ENCODE results near the gene RNF169. TPM values are rescaled to one million over a fixed set of nuclear protein-coding genes. Genes with fewer than 3 reads are reported as not detected.

The RNF169 gene
- total and polyA plus RNA-seq, 4 donors: 0.60 to 11.0 (median 5.1) TPM

- TF ChIP-seq JUND (IDR thresholded peaks at IDR 0.05): no peak
- TF ChIP-seq GABPA (IDR thresholded peaks at IDR 0.05 in 1 of 2, conservative IDR thresholded peaks at IDR 0.05 in 1 of 2): no peak
- no peak for TF ChIP-seq HNF4G (IDR thresholded peaks at IDR 0.05)
- TF ChIP-seq HNF4A (conservative IDR thresholded peaks at IDR 0.05): no peak
Observed at GRCh38 chr11:74839971-74840370, 91.3 kb downstream of the RNF169 start (continued).

- Histone ChIP-seq H3K9me3 (ENCODE audit: control insufficient read depth in 4 of 4, low read length in 3 of 4) (no peaks in the 10 kb centered on the region), H3K27ac (ENCODE audit: low read depth in 1 of 2, low read length in 2 of 2) (no peak overlapping the region), H3K9ac (ENCODE audit: low read depth in 1 of 2, low read length in 2 of 2) (no peak overlapping the region), H3K4me3 (ENCODE audit: low read depth in 1 of 3, low read length in 3 of 3) (no peak overlapping the region), H3K36me3 (ENCODE audit: control insufficient read depth in 4 of 4, insufficient read depth in 3 of 4, low read depth in 1 of 4, low read length in 3 of 4) (peaks cover 5 to 51% (median 26%) of the 10 kb centered on the region in 4 donors), H3K27me3 (ENCODE audit: control insufficient read depth in 4 of 4, insufficient read depth in 4 of 4, low read length in 3 of 4) (no peaks in the 10 kb centered on the region), H3K4me1 (ENCODE audit: control insufficient read depth in 4 of 4, insufficient read depth in 4 of 4, low read length in 3 of 4) (peaks cover 0 to 8% (median 1%) of the 10 kb centered on the region in 4 donors)
- WGBS: 67% methylated on average over 2 of the region's 2 CpGs
- TF ChIP-seq CTCF (IDR thresholded peaks at IDR 0.05; ENCODE audit: low read depth, low read length, missing input control) (no peak), TAF1 (conservative IDR thresholded peaks at IDR 0.05) (no peak), YY1 (IDR thresholded peaks at IDR 0.05) (no peak), FOXA2 (IDR thresholded peaks at IDR 0.05) (no peak), GABPA (IDR thresholded peaks at IDR 0.05 in 1 of 2, conservative IDR thresholded peaks at IDR 0.05 in 1 of 2) (no peak), FOXA1 (IDR thresholded peaks at IDR 0.05) (no peak), ATF3 (IDR thresholded peaks at IDR 0.05) (no peak), HNF4A (conservative IDR thresholded peaks at IDR 0.05) (no peak), MAX (IDR thresholded peaks at IDR 0.05) (no peak), SP1 (IDR thresholded peaks at IDR 0.05) (no peak), RXRA (IDR thresholded peaks at IDR 0.05) (no peak), EGR1 (IDR thresholded peaks at IDR 0.05; ENCODE audit: low read depth in 2 of 2) (no peak), HNF4G (IDR thresholded peaks at IDR 0.05) (no peak)
- no peak for DNase-seq (ENCODE audit: low spot score)
Observed at GRCh38 chr11:74840486-74840885, 91.8 kb downstream of the RNF169 start.

- WGBS: 97% methylated on average over 13 of the region's 13 CpGs
- DNase-seq (ENCODE audit: low spot score): no peak
- H3K9ac ChIP-seq (ENCODE audit: low read depth in 1 of 2, low read length in 2 of 2): no peak overlapping the region
- TF ChIP-seq HNF4G (IDR thresholded peaks at IDR 0.05): no peak
- no peak for TF ChIP-seq SP1 (IDR thresholded peaks at IDR 0.05)
- no peak for TF ChIP-seq MAX (IDR thresholded peaks at IDR 0.05)
- no peak for TF ChIP-seq CTCF (IDR thresholded peaks at IDR 0.05; ENCODE audit: low read depth, low read length, missing input control)
- no peak for TF ChIP-seq FOXA2 (IDR thresholded peaks at IDR 0.05)
- no peak for TF ChIP-seq EGR1 (IDR thresholded peaks at IDR 0.05; ENCODE audit: low read depth in 2 of 2)
- no peak for TF ChIP-seq REST (IDR thresholded peaks at IDR 0.05)
- H3K27me3 ChIP-seq (ENCODE audit: control insufficient read depth in 4 of 4, insufficient read depth in 4 of 4, low read length in 3 of 4): no peaks in the 10 kb centered on the region
- peaks cover 3 to 37% (median 12%) of the 10 kb centered on the region in 4 donors for H3K36me3 ChIP-seq (ENCODE audit: control insufficient read depth in 4 of 4, insufficient read depth in 3 of 4, low read depth in 1 of 4, low read length in 3 of 4)
- peaks cover 0 to 8% (median 1%) of the 10 kb centered on the region in 4 donors for H3K4me1 ChIP-seq (ENCODE audit: control insufficient read depth in 4 of 4, insufficient read depth in 4 of 4, low read length in 3 of 4)
- H3K4me3 ChIP-seq (ENCODE audit: low read depth in 1 of 3, low read length in 3 of 3): no peak overlapping the region
- H3K27ac ChIP-seq (ENCODE audit: low read depth in 1 of 2, low read length in 2 of 2): no peak overlapping the region
- H3K9me3 ChIP-seq (ENCODE audit: control insufficient read depth in 4 of 4, low read length in 3 of 4): no peaks in the 10 kb centered on the region
Observed at GRCh38 chr11:74842967-74843366, 94.3 kb downstream of the RNF169 start.

All from liver (tissue), 9 donors.